T-helper 17 cell (primary cell): ENCODE data around the gene RAD51B. TPM values are rescaled to one million over a fixed set of nuclear protein-coding genes. Genes with fewer than 3 reads are reported as not detected.

ENCODE experiments used
- ATAC-seq: fragments of 150-1000 bp; cut with Tn5 transposase; 2 replicates; pipeline ENCODE4 v1.10.0; 2021; ENCODE audit warnings: mild to moderate bottlenecking, moderate library complexity
- DNase-seq, 3 donors: peaks; one replicate each; pipeline versions ENCODE4 v3.0.0 to v3.0.0-alpha.2; 2020 to 2021
- H3K9me3 ChIP-seq: one replicate; pipeline ENCODE4 v1.7.0; 2013; ENCODE audit warnings: low read length, mild to moderate bottlenecking; ENCODE audit not compliant: control insufficient read depth, poor library complexity, severe bottlenecking
- H3K27ac Mint-ChIP-seq: one replicate; pipeline ENCODE4 v1.8.0; 2022; ENCODE audit warnings: mild to moderate bottlenecking, moderate library complexity, mixed read lengths
- H3K27me3 Mint-ChIP-seq: one replicate; pipeline ENCODE4 v1.8.0; 2022; ENCODE audit warnings: mixed read lengths
- H3K36me3 Mint-ChIP-seq: one replicate; pipeline ENCODE4 v1.8.0; 2022; ENCODE audit warnings: low read depth, mixed read lengths
- H3K4me1 Mint-ChIP-seq: one replicate; pipeline ENCODE4 v1.8.0; 2022; ENCODE audit warnings: mild to moderate bottlenecking, mixed read lengths
- H3K4me3 Mint-ChIP-seq: one replicate; pipeline ENCODE4 v1.8.0; 2022; ENCODE audit warnings: mild to moderate bottlenecking, moderate library complexity, mixed read lengths
- total RNA-seq, 4 donors: library from RNA in 2 of 4; stranded (reverse) in 2 of 4; gene quantifications; one replicate each; pipeline ENCODE4 v1.2.3 and lab custom pipeline; 2022 to 2026

Gene RAD51B
- total RNA-seq, 2 donors from 2014 or later = 17.0 to 20.7 TPM

- ATAC-seq (no peak), DNase-seq (no peak)
- no peaks in the 10 kb centered on the region for H3K9me3 ChIP-seq
- peaks cover 14% of the 10 kb centered on the region for H3K4me1 Mint-ChIP-seq
- H3K27ac Mint-ChIP-seq = peak overlapping the region; percentile 90
- no peaks in the 10 kb centered on the region for H3K27me3 Mint-ChIP-seq
- peaks cover 2% of the 10 kb centered on the region for H3K36me3 Mint-ChIP-seq
- H3K4me3 Mint-ChIP-seq = peak overlapping the region; percentile 5
Observed at GRCh38 chr14:68627050-68627867, 807.7 kb downstream of the RAD51B start.

DNA sequence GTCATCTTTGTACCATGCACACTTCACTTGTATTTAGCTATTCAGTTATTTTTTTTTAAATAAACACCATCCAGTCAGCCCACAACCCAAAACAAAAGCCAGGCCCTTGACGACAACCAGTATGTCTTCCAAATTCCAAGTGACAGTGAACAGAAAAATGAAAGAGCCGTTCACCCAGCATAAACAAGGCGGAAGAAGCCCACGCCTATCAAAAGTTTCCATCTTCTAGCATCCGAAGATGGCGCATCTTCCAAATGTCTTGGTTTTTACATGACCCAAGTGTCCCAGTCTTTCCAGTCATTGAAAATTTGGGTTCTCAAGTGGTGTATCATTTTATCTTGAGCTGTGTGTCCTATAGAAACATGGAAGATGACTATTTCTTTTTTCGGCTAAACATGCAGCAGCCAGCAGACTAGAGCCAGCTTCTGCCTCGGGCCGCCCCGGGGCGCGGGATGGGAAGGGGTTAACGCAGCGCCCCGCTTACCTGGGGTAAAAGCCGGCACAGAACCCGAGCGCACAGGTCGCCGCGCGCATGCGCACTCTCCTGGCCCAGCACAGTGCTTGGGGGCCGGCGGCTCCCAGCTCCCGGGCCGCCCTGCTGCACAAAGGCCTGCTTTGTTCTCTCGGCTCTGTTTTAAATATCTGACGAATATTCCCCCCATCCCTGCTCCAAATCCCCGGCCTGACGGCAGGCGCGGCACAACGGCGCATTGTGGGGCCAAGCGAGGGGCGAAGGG, 808.5 kb downstream of the RAD51B start:
- DNase-seq = peak; percentile 19 to 53 (median 44)
- peak overlapping the region; percentile 90 for H3K27ac Mint-ChIP-seq
- H3K4me1 Mint-ChIP-seq = peaks cover 12% of the 10 kb centered on the region
- H3K9me3 ChIP-seq = no peaks in the 10 kb centered on the region
- peak overlapping the region; percentile 88 for H3K4me3 Mint-ChIP-seq
- ATAC-seq = peak; percentile 70
- H3K36me3 Mint-ChIP-seq = peaks cover 2% of the 10 kb centered on the region
- H3K27me3 Mint-ChIP-seq = no peaks in the 10 kb centered on the region

- H3K9me3 ChIP-seq = no peaks in the 10 kb centered on the region
- Mint-ChIP-seq H3K36me3 (peaks cover 2% of the 10 kb centered on the region), H3K27me3 (no peaks in the 10 kb centered on the region), H3K4me3 (peak overlapping the region; percentile 88), H3K27ac (peak overlapping the region; percentile 90), H3K4me1 (peaks cover 15% of the 10 kb centered on the region)
- peak; percentile 89 for ATAC-seq
- DNase-seq = peak; percentile 21 to 53 (median 21)
Observed at GRCh38 chr14:68628605-68629310, 809.2 kb downstream of the RAD51B start.

GRCh38 chr14:68630081-68630571, 810.5 kb downstream of the RAD51B start:
- Mint-ChIP-seq H3K27me3 (no peaks in the 10 kb centered on the region), H3K27ac (no peak overlapping the region), H3K4me3 (no peak overlapping the region), H3K4me1 (peaks cover 15% of the 10 kb centered on the region), H3K36me3 (peaks cover 2% of the 10 kb centered on the region)
- ATAC-seq (no peak), DNase-seq (no peak)
- no peaks in the 10 kb centered on the region for H3K9me3 ChIP-seq

DNA sequence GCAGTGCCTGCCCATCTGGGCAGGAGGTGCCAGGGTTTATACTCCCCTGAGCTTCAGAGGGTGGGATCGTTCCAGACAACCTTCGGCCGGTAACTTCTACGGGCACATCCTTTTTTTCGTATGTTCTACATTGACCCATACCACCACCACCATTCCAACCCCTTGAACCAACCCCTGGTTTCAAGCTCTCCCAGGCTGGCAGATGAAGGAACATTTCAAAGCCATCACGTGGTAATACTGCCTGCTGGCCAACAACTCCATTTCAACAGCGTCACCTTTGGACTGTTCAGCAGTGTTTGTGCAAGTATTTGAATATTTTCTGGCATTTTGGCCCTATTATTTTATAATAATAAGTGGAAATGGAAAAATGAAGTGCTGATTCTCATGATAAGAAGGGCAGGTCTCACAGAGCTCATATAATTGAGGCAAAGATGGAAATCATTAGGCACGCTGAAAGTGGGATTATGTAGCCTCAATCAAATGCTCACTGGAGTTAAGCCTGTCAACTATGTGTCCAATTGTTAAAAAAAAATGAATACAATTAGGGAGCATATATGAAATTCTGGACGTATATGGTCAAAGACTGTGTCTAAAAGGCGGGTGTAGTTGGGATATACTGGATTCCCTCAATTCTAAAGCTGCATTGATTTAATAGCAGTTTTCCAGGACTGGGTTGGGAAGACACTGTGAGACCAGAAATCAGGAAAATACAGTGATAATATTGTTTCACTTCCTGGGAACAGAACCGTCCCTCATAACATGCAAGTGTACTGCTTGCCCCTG, 811.2 kb downstream of the RAD51B start:
- peaks cover 2% of the 10 kb centered on the region for H3K36me3 Mint-ChIP-seq
- H3K27ac Mint-ChIP-seq = no peak overlapping the region
- DNase-seq (no peak), ATAC-seq (no peak)
- H3K27me3 Mint-ChIP-seq = no peaks in the 10 kb centered on the region
- H3K4me3 Mint-ChIP-seq = no peak overlapping the region
- H3K9me3 ChIP-seq = no peaks in the 10 kb centered on the region
- peaks cover 15% of the 10 kb centered on the region for H3K4me1 Mint-ChIP-seq

- H3K9me3 ChIP-seq = no peaks in the 10 kb centered on the region
- no peak for DNase-seq
- Mint-ChIP-seq H3K27ac (no peak overlapping the region), H3K27me3 (no peaks in the 10 kb centered on the region), H3K36me3 (peaks cover 2% of the 10 kb centered on the region), H3K4me3 (no peak overlapping the region), H3K4me1 (peaks cover 15% of the 10 kb centered on the region)
- no peak for ATAC-seq
Observed at GRCh38 chr14:68631394-68632053, 811.9 kb downstream of the RAD51B start.

GRCh38 chr14:68632054-68632895, 812.7 kb downstream of the RAD51B start:
- peaks cover 2% of the 10 kb centered on the region for H3K36me3 Mint-ChIP-seq
- H3K27me3 Mint-ChIP-seq = no peaks in the 10 kb centered on the region
- H3K4me3 Mint-ChIP-seq = no peak overlapping the region
- H3K4me1 Mint-ChIP-seq = peaks cover 15% of the 10 kb centered on the region
- no peaks in the 10 kb centered on the region for H3K9me3 ChIP-seq
- H3K27ac Mint-ChIP-seq = no peak overlapping the region
- no peak for DNase-seq
- ATAC-seq = no peak

- DNase-seq (no peak), ATAC-seq (no peak)
- Mint-ChIP-seq H3K27me3 (no peaks in the 10 kb centered on the region), H3K27ac (peak overlapping the region; percentile 34), H3K4me1 (peaks cover 8% of the 10 kb centered on the region), H3K36me3 (no peaks in the 10 kb centered on the region), H3K4me3 (no peak overlapping the region)
- no peaks in the 10 kb centered on the region for H3K9me3 ChIP-seq
Observed at GRCh38 chr14:68633131-68633991, 813.8 kb downstream of the RAD51B start.

DNA sequence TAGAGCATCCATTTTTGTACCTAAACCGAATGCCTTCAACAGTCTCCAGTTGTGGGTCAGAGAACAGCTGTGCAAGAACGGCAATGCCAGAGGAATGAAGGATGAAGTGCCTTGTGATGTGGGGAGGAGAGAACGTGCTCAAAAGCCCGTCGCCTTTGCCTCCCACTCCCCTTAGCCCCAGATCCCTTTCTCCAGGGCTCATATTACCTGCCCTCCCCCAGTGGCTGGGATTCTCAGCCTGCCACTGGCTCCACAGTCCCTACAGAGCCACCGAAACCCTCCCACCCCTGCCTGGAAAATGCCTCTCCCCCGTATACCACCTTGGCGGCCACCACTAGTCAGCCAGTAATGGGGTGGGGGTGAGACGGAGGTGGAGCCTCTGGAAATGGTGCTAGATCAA, 814.8 kb downstream of the RAD51B start:
- Mint-ChIP-seq H3K27me3 (no peaks in the 10 kb centered on the region), H3K4me1 (peaks cover 5% of the 10 kb centered on the region), H3K4me3 (no peak overlapping the region), H3K36me3 (no peaks in the 10 kb centered on the region), H3K27ac (no peak overlapping the region)
- no peak for DNase-seq
- H3K9me3 ChIP-seq = no peaks in the 10 kb centered on the region
- ATAC-seq = no peak

DNA sequence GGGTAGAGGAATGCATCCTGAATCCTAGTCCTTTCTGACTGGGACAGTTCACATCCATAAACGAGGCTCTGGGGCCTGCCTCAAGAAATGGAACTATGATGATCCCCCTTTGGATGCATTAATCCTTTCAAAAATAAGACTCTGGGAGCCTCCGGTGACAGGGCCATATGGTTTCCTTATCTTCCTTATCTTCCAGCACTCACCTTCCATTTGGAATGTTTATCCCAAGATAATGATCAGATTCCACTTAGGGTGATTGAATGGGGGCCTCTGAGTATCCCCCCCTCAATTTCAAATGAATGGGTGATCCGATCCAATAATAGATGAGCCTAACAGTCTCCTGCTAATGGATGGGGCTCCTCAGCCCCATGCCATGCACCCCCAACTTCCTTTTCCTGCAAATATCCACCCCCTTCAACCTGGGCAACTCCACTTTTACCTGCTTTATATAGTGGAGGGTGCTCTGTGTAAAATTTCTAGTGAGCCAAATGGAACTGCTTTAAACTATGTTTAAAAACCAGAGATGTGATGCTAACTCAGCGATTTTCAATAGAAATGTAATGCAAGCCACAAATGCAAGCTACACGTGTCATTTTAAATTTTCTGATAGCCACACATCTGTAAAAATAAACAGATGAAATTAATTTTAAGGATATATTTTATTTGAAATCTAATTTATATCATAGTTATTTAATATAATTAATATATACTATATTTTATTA, 815.5 kb downstream of the RAD51B start:
- DNase-seq = no peak
- Mint-ChIP-seq H3K4me3 (no peak overlapping the region), H3K27me3 (no peaks in the 10 kb centered on the region), H3K36me3 (no peaks in the 10 kb centered on the region), H3K27ac (no peak overlapping the region), H3K4me1 (peaks cover 5% of the 10 kb centered on the region)
- ATAC-seq = no peak
- no peaks in the 10 kb centered on the region for H3K9me3 ChIP-seq
